Astrocyte (in vitro differentiated cells and primary cell): Measurements from ENCODE around the gene FOLR2. TPM values are rescaled to one million over a fixed set of nuclear protein-coding genes. Genes with fewer than 3 reads are reported as not detected.

Source experiments
- DNase-seq: peaks from one replicate; pipeline ENCODE4 v3.0.0-alpha.2; 2010; ENCODE audit warnings: low read depth
- FAIRE-seq: peaks from 2 replicates; lab custom pipeline; 2011; peaks lifted over from hg19 to GRCh38; lab: Jason Lieb, UNC
- H2AFZ ChIP-seq: 2 replicates; pipeline ENCODE4 v1.6.0; 2012; ENCODE audit warnings: low read depth, low read length, inconsistent platforms
- H3K27ac ChIP-seq: 2 replicates; pipeline ENCODE4 v1.5.1; 2011; ENCODE audit warnings: low read depth, low read length, inconsistent platforms
- H3K27me3 ChIP-seq: 2 replicates; pipeline ENCODE4 v1.6.0; 2011; ENCODE audit warnings: low read length, inconsistent platforms; ENCODE audit not compliant: insufficient read depth
- H3K36me3 ChIP-seq: 2 replicates; pipeline ENCODE4 v1.5.1; 2011; ENCODE audit warnings: low read length, inconsistent platforms; ENCODE audit not compliant: insufficient read depth
- H3K4me1 ChIP-seq: 2 replicates; pipeline ENCODE4 v1.5.1; 2011; ENCODE audit warnings: low read length, inconsistent platforms; ENCODE audit not compliant: insufficient read depth
- H3K4me2 ChIP-seq: 2 replicates; pipeline ENCODE4 v1.6.0; 2012; ENCODE audit warnings: low read length, inconsistent platforms
- H3K4me3 ChIP-seq: 2 replicates; pipeline ENCODE4 v1.5.1; 2011; ENCODE audit warnings: low read depth, mild to moderate bottlenecking, low read length, inconsistent platforms; ENCODE audit not compliant: insufficient read depth
- H3K79me2 ChIP-seq: 2 replicates; pipeline ENCODE4 v1.6.0; 2012; ENCODE audit warnings: mild to moderate bottlenecking, low read length, inconsistent platforms; ENCODE audit not compliant: insufficient read depth
- H3K9ac ChIP-seq: 2 replicates; pipeline ENCODE4 v1.6.0; 2012; ENCODE audit warnings: mild to moderate bottlenecking, low read length, inconsistent platforms
- H3K9me3 ChIP-seq: 2 replicates; pipeline ENCODE4 v1.5.1; 2012; ENCODE audit warnings: low read depth, mild to moderate bottlenecking, low read length, inconsistent platforms; ENCODE audit not compliant: insufficient read depth
- H4K20me1 ChIP-seq: 2 replicates; pipeline ENCODE4 v1.6.0; 2012; ENCODE audit warnings: low read length, inconsistent platforms; ENCODE audit not compliant: insufficient read depth
- H3K27ac Mint-ChIP-seq: one replicate; pipeline ENCODE4 v1.8.0; 2021; ENCODE audit warnings: mild to moderate bottlenecking, mixed read lengths; ENCODE audit not compliant: unreplicated experiment
- H3K27me3 Mint-ChIP-seq: one replicate; pipeline ENCODE4 v1.8.0; 2021; ENCODE audit warnings: low read depth, mixed read lengths; ENCODE audit not compliant: unreplicated experiment
- H3K36me3 Mint-ChIP-seq: one replicate; pipeline ENCODE4 v1.8.0; 2021; ENCODE audit warnings: low read depth, mixed read lengths; ENCODE audit not compliant: unreplicated experiment
- H3K4me1 Mint-ChIP-seq: one replicate; pipeline ENCODE4 v1.8.0; 2021; ENCODE audit warnings: low read depth, mixed read lengths; ENCODE audit not compliant: unreplicated experiment
- H3K4me3 Mint-ChIP-seq: one replicate; pipeline ENCODE4 v1.8.0; 2021; ENCODE audit warnings: mild to moderate bottlenecking, moderate library complexity, mixed read lengths; ENCODE audit not compliant: unreplicated experiment
- H3K9me3 Mint-ChIP-seq: one replicate; pipeline ENCODE4 v1.8.0; 2021; ENCODE audit warnings: mild to moderate bottlenecking, mixed read lengths; ENCODE audit not compliant: unreplicated experiment
- EZH2 ChIP-seq: IDR thresholded peaks from 2 replicates; pipeline ENCODE4 v1.6.1; 2012; ENCODE audit warnings: mild to moderate bottlenecking, low read length, inconsistent platforms; ENCODE audit not compliant: insufficient read depth
- total RNA-seq: library from RNA; stranded (reverse); gene quantifications from 2 replicates; pipeline ENCODE4 v1.2.1, GENCODE V29; 2021
- TF ChIP-seq, protein P1 (sequence below): IDR thresholded peaks from 2 replicates; pipeline ENCODE4 v1.5.1; 2011; ENCODE audit warnings: low read depth, mild to moderate bottlenecking, inconsistent platforms, low read length, moderate library complexity; ENCODE audit not compliant: insufficient read depth

The FOLR2 gene
- total RNA-seq, 1 donor from 2014 or later = not detected

DNA sequence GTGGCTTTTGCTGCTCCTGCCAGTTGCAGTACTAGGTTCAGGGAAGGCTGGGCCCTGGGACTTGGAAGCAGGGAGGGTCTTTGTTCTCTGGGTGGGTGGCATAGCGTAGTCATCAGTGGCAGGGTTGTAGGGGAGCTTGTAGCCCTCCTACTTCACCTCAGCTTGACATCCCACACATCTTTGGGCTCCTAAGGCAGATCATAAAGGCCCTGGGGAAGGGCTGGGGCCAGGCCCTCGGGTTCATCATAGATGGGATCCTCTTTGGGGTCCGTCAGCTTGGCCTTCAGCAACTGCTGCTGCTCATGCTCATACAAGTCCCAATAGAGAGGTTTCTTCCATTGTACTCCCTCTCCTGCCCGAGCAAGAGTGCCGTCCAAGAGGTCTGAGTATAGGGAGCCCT lies 33.4 kb downstream of the FOLR2 start:
- H2AFZ ChIP-seq = no peak overlapping the region
- no peaks in the 10 kb centered on the region for H4K20me1 ChIP-seq
- no peak overlapping the region for H3K27ac ChIP-seq
- H3K36me3 ChIP-seq = no peaks in the 10 kb centered on the region
- no peak overlapping the region for H3K4me3 Mint-ChIP-seq
- no peak for DNase-seq
- H3K9me3 ChIP-seq = no peaks in the 10 kb centered on the region
- H3K27me3 Mint-ChIP-seq = peaks cover 16% of the 10 kb centered on the region
- FAIRE-seq = no peak
- H3K9me3 Mint-ChIP-seq = peaks cover 11% of the 10 kb centered on the region
- no peak overlapping the region for H3K9ac ChIP-seq
- H3K4me1 Mint-ChIP-seq = no peaks in the 10 kb centered on the region
- no peak overlapping the region for H3K4me2 ChIP-seq
- peaks cover 61% of the 10 kb centered on the region for H3K27me3 ChIP-seq
- H3K27ac Mint-ChIP-seq = no peak overlapping the region
- H3K4me1 ChIP-seq = no peaks in the 10 kb centered on the region
- no peaks in the 10 kb centered on the region for H3K79me2 ChIP-seq
- H3K36me3 Mint-ChIP-seq = no peaks in the 10 kb centered on the region
- TF ChIP-seq, protein P1, sequence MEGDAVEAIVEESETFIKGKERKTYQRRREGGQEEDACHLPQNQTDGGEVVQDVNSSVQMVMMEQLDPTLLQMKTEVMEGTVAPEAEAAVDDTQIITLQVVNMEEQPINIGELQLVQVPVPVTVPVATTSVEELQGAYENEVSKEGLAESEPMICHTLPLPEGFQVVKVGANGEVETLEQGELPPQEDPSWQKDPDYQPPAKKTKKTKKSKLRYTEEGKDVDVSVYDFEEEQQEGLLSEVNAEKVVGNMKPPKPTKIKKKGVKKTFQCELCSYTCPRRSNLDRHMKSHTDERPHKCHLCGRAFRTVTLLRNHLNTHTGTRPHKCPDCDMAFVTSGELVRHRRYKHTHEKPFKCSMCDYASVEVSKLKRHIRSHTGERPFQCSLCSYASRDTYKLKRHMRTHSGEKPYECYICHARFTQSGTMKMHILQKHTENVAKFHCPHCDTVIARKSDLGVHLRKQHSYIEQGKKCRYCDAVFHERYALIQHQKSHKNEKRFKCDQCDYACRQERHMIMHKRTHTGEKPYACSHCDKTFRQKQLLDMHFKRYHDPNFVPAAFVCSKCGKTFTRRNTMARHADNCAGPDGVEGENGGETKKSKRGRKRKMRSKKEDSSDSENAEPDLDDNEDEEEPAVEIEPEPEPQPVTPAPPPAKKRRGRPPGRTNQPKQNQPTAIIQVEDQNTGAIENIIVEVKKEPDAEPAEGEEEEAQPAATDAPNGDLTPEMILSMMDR = no peak
- TF ChIP-seq EZH2 = no peak
- H3K4me3 ChIP-seq = no peak overlapping the region

DNA sequence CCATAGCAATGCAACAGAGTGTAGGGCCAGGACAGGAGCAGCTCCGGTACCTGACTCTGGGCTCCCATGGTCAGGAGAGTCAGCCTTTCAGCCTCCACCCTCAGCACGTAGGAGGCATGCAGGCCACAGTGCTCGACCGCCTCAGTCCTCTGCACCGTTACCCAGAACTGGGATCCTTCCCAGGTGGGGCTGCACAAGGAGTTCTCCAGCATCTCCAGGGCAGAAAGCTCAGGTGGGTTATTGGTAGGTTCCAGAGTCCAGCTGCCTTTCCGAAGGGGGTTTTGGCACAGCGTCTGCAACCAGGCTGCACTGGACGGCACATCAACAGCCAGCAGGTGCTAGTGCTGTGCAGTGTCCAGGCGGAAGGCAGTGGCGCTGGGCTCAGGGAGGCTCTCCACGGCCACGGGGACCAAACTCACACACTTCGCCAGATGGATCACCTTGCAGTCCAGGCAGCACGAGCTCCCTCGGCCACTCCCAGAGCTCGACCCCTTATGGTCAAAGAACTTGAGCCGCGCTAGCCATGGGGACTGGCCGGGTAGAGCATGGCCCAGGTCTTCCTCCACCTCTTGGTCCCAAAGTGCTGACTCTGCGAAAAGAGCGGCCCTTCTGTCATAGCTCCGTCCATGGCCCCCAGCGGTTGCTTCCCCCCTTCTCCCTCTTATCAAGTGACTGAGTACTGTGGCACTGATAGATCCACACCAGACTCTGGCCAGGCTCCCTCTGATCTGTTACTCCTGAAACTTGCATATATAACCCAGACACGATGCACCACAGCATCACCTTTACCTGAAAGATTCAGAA lies 34.3 kb downstream of the FOLR2 start:
- DNase-seq = no peak
- no peak for TF ChIP-seq EZH2
- TF ChIP-seq, protein P1 = no peak
- Histone ChIP-seq H3K9me3 (no peaks in the 10 kb centered on the region), H3K27ac (no peak overlapping the region), H4K20me1 (no peaks in the 10 kb centered on the region), H3K4me1 (no peaks in the 10 kb centered on the region), H3K4me3 (no peak overlapping the region), H3K4me2 (no peak overlapping the region), H3K9ac (no peak overlapping the region), H3K79me2 (no peaks in the 10 kb centered on the region), H3K36me3 (no peaks in the 10 kb centered on the region), H3K27me3 (peaks cover 57% of the 10 kb centered on the region), H2AFZ (no peak overlapping the region)
- Mint-ChIP-seq H3K27ac (no peak overlapping the region), H3K36me3 (no peaks in the 10 kb centered on the region), H3K27me3 (peaks cover 21% of the 10 kb centered on the region), H3K9me3 (peaks cover 14% of the 10 kb centered on the region), H3K4me3 (no peak overlapping the region), H3K4me1 (no peaks in the 10 kb centered on the region)
- no peak for FAIRE-seq

DNA sequence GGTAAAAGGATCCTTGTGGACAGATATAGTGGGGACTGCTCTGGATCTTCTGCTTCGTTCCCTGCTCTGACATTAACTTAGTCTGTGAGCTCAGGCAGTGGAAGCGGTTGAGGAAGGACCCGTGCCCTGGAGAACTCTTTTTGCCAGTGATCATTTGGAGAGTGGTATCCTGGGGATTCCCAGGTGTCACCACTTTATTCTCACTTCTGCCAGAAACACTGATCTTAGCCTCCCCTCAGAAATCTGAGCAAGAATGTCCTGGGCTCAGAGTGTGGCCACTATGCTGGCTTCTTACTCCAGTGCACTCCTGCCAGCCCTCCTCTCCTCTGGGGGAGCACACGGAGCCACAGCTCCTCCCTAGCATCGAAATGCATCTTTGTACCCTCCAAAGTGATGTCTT lies 35.0 kb downstream of the FOLR2 start:
- Mint-ChIP-seq H3K4me1 (no peaks in the 10 kb centered on the region), H3K36me3 (no peaks in the 10 kb centered on the region), H3K27ac (no peak overlapping the region), H3K27me3 (peaks cover 25% of the 10 kb centered on the region), H3K4me3 (no peak overlapping the region), H3K9me3 (peaks cover 14% of the 10 kb centered on the region)
- no peak overlapping the region for H2AFZ ChIP-seq
- TF ChIP-seq EZH2 = no peak
- TF ChIP-seq, protein P1 = no peak
- no peaks in the 10 kb centered on the region for H3K9me3 ChIP-seq
- H3K9ac ChIP-seq = no peak overlapping the region
- H3K36me3 ChIP-seq = no peaks in the 10 kb centered on the region
- no peaks in the 10 kb centered on the region for H3K4me1 ChIP-seq
- H3K27ac ChIP-seq = no peak overlapping the region
- no peaks in the 10 kb centered on the region for H4K20me1 ChIP-seq
- DNase-seq = no peak
- H3K27me3 ChIP-seq = peaks cover 50% of the 10 kb centered on the region
- H3K4me2 ChIP-seq = no peak overlapping the region
- no peak overlapping the region for H3K4me3 ChIP-seq
- no peak for FAIRE-seq
- H3K79me2 ChIP-seq = no peaks in the 10 kb centered on the region
